ENCODE measurements around the gene PIGZ. TPM values are rescaled to one million over a fixed set of nuclear protein-coding genes. Genes with fewer than 3 reads are reported as not detected.
A peak's percentile ranks its signal among the peaks of the same experiment; 100 is the strongest.

The PIGZ gene
- total RNA-seq, 1 donor from 2014 or later: not detected

- peaks cover 8% of the 10 kb centered on the region for H3K4me1 ChIP-seq
- H3K27me3 ChIP-seq: peaks cover 28% of the 10 kb centered on the region
- peak; percentile 79 for DNase-seq (ENCODE audit: low spot score)
- TF ChIP-seq EZH2 (IDR thresholded peaks at IDR 0.05): no peak
- TF ChIP-seq CTCF (IDR thresholded peaks at IDR 0.05): peak; percentile 66
- peak overlapping the region; percentile 79 for H2AFZ ChIP-seq (replicated peaks)
- H3F3A ChIP-seq (ENCODE audit: low read depth): peaks cover 12% of the 10 kb centered on the region
- Mint-ChIP-seq H3K4me1 (peaks cover 14% of the 10 kb centered on the region), H3K36me3 (peaks cover 11% of the 10 kb centered on the region), H3K9me3 (no peaks in the 10 kb centered on the region), H3K4me3 (no peak overlapping the region), H3K27me3 (ENCODE audit: insufficient read depth, low read depth) (peaks cover 7% of the 10 kb centered on the region), H3K27ac (no peak overlapping the region)
- peak overlapping the region; percentile 93 for H3K4me2 ChIP-seq
- H3K9me3 ChIP-seq (ENCODE audit: low read depth): no peaks in the 10 kb centered on the region
- no peaks in the 10 kb centered on the region for H4K20me1 ChIP-seq (ENCODE audit: low read depth)
- H3K27ac ChIP-seq: no peak overlapping the region
- peak overlapping the region; percentile 52 for H3K4me3 ChIP-seq
- no peaks in the 10 kb centered on the region for H3K36me3 ChIP-seq
- H3K9ac ChIP-seq: no peak overlapping the region
- no peaks in the 10 kb centered on the region for H3K79me2 ChIP-seq (ENCODE audit: low read depth)
These were observed 34.2 kb upstream of the PIGZ start for GRCh38 chr3:197002701-197003454.

GRCh38 chr3:197001972-197002700 is 33.5 kb upstream of the PIGZ start:
- Mint-ChIP-seq H3K4me1 (peaks cover 10% of the 10 kb centered on the region), H3K27me3 (ENCODE audit: insufficient read depth, low read depth) (peaks cover 7% of the 10 kb centered on the region), H3K36me3 (peaks cover 11% of the 10 kb centered on the region), H3K27ac (peak overlapping the region; percentile 92), H3K9me3 (no peaks in the 10 kb centered on the region), H3K4me3 (peak overlapping the region; percentile 86)
- Histone ChIP-seq H4K20me1 (ENCODE audit: low read depth) (no peaks in the 10 kb centered on the region), H3K4me2 (peak overlapping the region; percentile 93), H3F3A (ENCODE audit: low read depth) (peaks cover 12% of the 10 kb centered on the region), H3K9ac (no peak overlapping the region), H3K4me1 (peaks cover 8% of the 10 kb centered on the region), H3K36me3 (no peaks in the 10 kb centered on the region), H3K79me2 (ENCODE audit: low read depth) (no peaks in the 10 kb centered on the region), H3K9me3 (ENCODE audit: low read depth) (no peaks in the 10 kb centered on the region), H3K27me3 (peaks cover 28% of the 10 kb centered on the region), H3K4me3 (peak overlapping the region; percentile 52), H3K27ac (no peak overlapping the region), H2AFZ (replicated peaks) (peak overlapping the region; percentile 79)
- TF ChIP-seq EZH2phosphoT487 (IDR thresholded peaks at IDR 0.05) (no peak), CTCF (IDR thresholded peaks at IDR 0.05) (no peak), EZH2 (IDR thresholded peaks at IDR 0.05) (no peak)
- peak; percentile 24 for DNase-seq (ENCODE audit: low spot score)

DNA sequence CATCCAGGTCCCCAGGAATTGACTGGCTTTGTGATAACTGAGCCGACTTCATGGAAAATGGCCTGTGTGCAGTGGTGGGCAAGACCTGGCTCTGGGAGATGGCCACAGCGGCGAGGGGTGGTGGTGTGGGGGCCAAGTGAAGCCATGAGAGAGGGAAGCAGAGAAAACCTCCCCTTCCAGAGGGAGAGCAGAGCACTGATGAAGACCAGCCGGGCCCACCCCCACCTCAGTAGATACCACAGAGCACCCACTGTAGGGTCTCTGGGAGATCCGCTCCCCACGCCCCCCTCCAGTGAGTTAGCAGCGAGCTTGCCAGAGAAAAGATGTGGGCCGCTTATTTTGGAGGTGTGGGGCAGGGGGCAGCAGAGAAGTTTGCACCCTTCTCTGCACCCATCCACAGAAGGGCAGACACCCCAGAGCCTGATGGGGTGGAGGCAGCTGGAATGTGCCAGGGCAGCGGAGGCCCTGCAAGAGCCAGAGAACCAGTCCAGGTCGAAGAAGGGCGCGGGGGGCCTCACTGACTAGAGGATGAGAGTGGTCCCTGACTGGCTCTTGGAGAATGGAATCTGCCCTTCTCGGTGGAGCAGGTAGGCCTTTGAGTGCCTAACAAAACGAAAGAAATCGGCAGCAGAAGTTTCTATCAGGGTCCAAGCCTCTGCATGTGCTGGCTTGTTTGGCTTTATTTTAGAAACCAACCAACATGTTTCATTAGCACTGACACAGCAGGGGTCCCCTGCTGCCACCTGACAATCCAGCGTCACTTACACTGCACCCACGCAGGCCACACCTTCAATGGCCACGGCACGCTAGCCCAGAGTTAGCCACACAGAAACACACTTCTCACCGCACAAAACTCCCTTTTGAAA is 32.7 kb upstream of the PIGZ start:
- no peak for DNase-seq (ENCODE audit: low spot score)
- H3F3A ChIP-seq (ENCODE audit: low read depth): peaks cover 12% of the 10 kb centered on the region
- H3K4me1 ChIP-seq: peaks cover 8% of the 10 kb centered on the region
- H3K27me3 Mint-ChIP-seq (ENCODE audit: insufficient read depth, low read depth): peaks cover 7% of the 10 kb centered on the region
- no peak overlapping the region for H3K9ac ChIP-seq
- no peaks in the 10 kb centered on the region for H3K79me2 ChIP-seq (ENCODE audit: low read depth)
- H3K27ac ChIP-seq: no peak overlapping the region
- H3K4me2 ChIP-seq: no peak overlapping the region
- H2AFZ ChIP-seq (replicated peaks): peak overlapping the region; percentile 79
- TF ChIP-seq EZH2 (IDR thresholded peaks at IDR 0.05) (no peak), CTCF (IDR thresholded peaks at IDR 0.05) (no peak), EZH2phosphoT487 (IDR thresholded peaks at IDR 0.05) (no peak)
- H3K4me3 Mint-ChIP-seq: peak overlapping the region; percentile 86
- H4K20me1 ChIP-seq (ENCODE audit: low read depth): no peaks in the 10 kb centered on the region
- peak overlapping the region; percentile 92 for H3K27ac Mint-ChIP-seq
- H3K36me3 ChIP-seq: no peaks in the 10 kb centered on the region
- no peaks in the 10 kb centered on the region for H3K9me3 Mint-ChIP-seq
- peaks cover 28% of the 10 kb centered on the region for H3K27me3 ChIP-seq
- peaks cover 11% of the 10 kb centered on the region for H3K36me3 Mint-ChIP-seq
- no peak overlapping the region for H3K4me3 ChIP-seq
- H3K4me1 Mint-ChIP-seq: peaks cover 10% of the 10 kb centered on the region
- H3K9me3 ChIP-seq (ENCODE audit: low read depth): no peaks in the 10 kb centered on the region
